Occipital lobe (tissue), 2 donors: ENCODE data around the gene PPP1R18. TPM values are rescaled to one million over a fixed set of nuclear protein-coding genes. Genes with fewer than 3 reads are reported as not detected.

Source experiments
- DNase-seq: peaks from one replicate; lab custom pipeline; 2025; lab: John Stamatoyannopoulos, UW
- total RNA-seq: library from RNA; depleted of rRNA; stranded (reverse); fragments of >200 nt; gene quantifications from one replicate; pipeline ENCODE4 v1.2.3, GENCODE V29; 2014

PPP1R18 gene
- total RNA-seq, 1 donor from 2014 or later, result 34.5 TPM

- no peak for DNase-seq
These were observed 3.5 kb upstream of the PPP1R18 start for GRCh38 chr6:30689985-30690384.

- DNase-seq, result no peak
These were observed 2.8 kb upstream of the PPP1R18 start for GRCh38 chr6:30689022-30689865.

- DNase-seq, result no peak
These were observed 2.1 kb upstream of the PPP1R18 start for GRCh38 chr6:30688569-30688968.

GRCh38 chr6:30687659-30688431, 1.4 kb upstream of the PPP1R18 start:
- no peak for DNase-seq

GRCh38 chr6:30686908-30687658, 638 bp upstream of the PPP1R18 start:
- peak; percentile 69 for DNase-seq

- DNase-seq, result no peak
These were observed 1.1 kb downstream of the PPP1R18 start for GRCh38 chr6:30685157-30686008.

- no peak for DNase-seq
These were observed 1.9 kb downstream of the PPP1R18 start for GRCh38 chr6:30684386-30685156.

- no peak for DNase-seq
These were observed 2.5 kb downstream of the PPP1R18 start for GRCh38 chr6:30683980-30684338.

- no peak for DNase-seq
These were observed 3.1 kb downstream of the PPP1R18 start for GRCh38 chr6:30683183-30683979.

GRCh38 chr6:30682143-30683117, 4.0 kb downstream of the PPP1R18 start:
- DNase-seq, result peak; percentile 25

- DNase-seq, result no peak
These were observed 4.7 kb downstream of the PPP1R18 start for GRCh38 chr6:30681766-30682142.

- no peak for DNase-seq
These were observed 6.5 kb downstream of the PPP1R18 start for GRCh38 chr6:30679765-30680535.

- peak; percentile 58 for DNase-seq
These were observed 7.3 kb downstream of the PPP1R18 start for GRCh38 chr6:30678964-30679726.

- no peak for DNase-seq
These were observed 9.7 kb downstream of the PPP1R18 start for GRCh38 chr6:30676660-30677285.

GRCh38 chr6:30672445-30673253, 13.8 kb downstream of the PPP1R18 start, which contains the start of gene DHX16:
TSS of gene DHX16 (minus strand) at chr6:30673006. CDS start at chr6:30672841, 165 bp downstream.
- DNase-seq, result peak; percentile 89
